ENCODE results near the gene CAMTA1. TPM values are rescaled to one million over a fixed set of nuclear protein-coding genes. Genes with fewer than 3 reads are reported as not detected.

CAMTA1 gene
- total RNA-seq, 1 donor from 2014 or later, result 47.9 TPM

GRCh38 chr1:7009741-7010525 lies 224.7 kb downstream of the CAMTA1 start:
- ATAC-seq (no peak), DNase-seq (no peak)
- Histone ChIP-seq H3K4me3 (no peak overlapping the region), H3K27me3 (ENCODE audit: low read depth) (no peaks in the 10 kb centered on the region), H3K36me3 (no peaks in the 10 kb centered on the region), H3K9me3 (no peaks in the 10 kb centered on the region), H3K27ac (no peak overlapping the region), H3K4me1 (no peaks in the 10 kb centered on the region)
- intact Hi-C loops (cut with DNase I), result no loop called here
- TF ChIP-seq CTCF (IDR thresholded peaks at IDR 0.05), result no peak

- no peak for TF ChIP-seq CTCF (IDR thresholded peaks at IDR 0.05)
- no peak for DNase-seq
- intact Hi-C loops (cut with DNase I), result no loop called here
Observed at GRCh38 chr1:7010534-7011200, 225.4 kb downstream of the CAMTA1 start.

GRCh38 chr1:7011826-7012225 lies 226.6 kb downstream of the CAMTA1 start:
- Histone ChIP-seq H3K4me3 (no peak overlapping the region), H3K36me3 (no peaks in the 10 kb centered on the region), H3K4me1 (no peaks in the 10 kb centered on the region), H3K9me3 (no peaks in the 10 kb centered on the region), H3K27ac (no peak overlapping the region), H3K27me3 (ENCODE audit: low read depth) (no peaks in the 10 kb centered on the region)
- intact Hi-C loops (cut with DNase I), result no loop called here
- TF ChIP-seq CTCF (IDR thresholded peaks at IDR 0.05), result no peak
- DNase-seq, result no peak
- no peak for ATAC-seq

More at GRCh38 chr1:7010534-7011200, 225.4 kb downstream of the CAMTA1 start:
- no peak for ATAC-seq
- Histone ChIP-seq H3K4me3 (no peak overlapping the region), H3K4me1 (no peaks in the 10 kb centered on the region), H3K27ac (no peak overlapping the region), H3K36me3 (no peaks in the 10 kb centered on the region), H3K9me3 (no peaks in the 10 kb centered on the region), H3K27me3 (ENCODE audit: low read depth) (no peaks in the 10 kb centered on the region)

GRCh38 chr1:7012461-7012924 lies 227.2 kb downstream of the CAMTA1 start:
- no peak for DNase-seq

More at GRCh38 chr1:7012461-7012924, 227.2 kb downstream of the CAMTA1 start:
- intact Hi-C loops (cut with DNase I), result no loop called here
- Histone ChIP-seq H3K4me1 (no peaks in the 10 kb centered on the region), H3K27ac (no peak overlapping the region), H3K4me3 (no peak overlapping the region), H3K36me3 (no peaks in the 10 kb centered on the region), H3K9me3 (no peaks in the 10 kb centered on the region), H3K27me3 (ENCODE audit: low read depth) (no peaks in the 10 kb centered on the region)
- no peak for TF ChIP-seq CTCF (IDR thresholded peaks at IDR 0.05)
- ATAC-seq, result no peak

Measured in lower lobe of right lung (tissue), 2 donors.